EH (cell line): Measurements from ENCODE around the gene GET4.
"Not testable (repeated sequence)": the region's sequence is repeated elsewhere in the genome, so short reads cannot be mapped to it uniquely, and the experiment has no call there.

Source experiments
- DNase-seq: peaks from one replicate; pipeline ENCODE4 v3.0.0-alpha.2; 2015; ENCODE audit warnings: low read depth

The GET4 gene

GRCh38 chr7:930975-931758, 54.8 kb downstream of the GET4 start:
- DNase-seq = no peak

DNA sequence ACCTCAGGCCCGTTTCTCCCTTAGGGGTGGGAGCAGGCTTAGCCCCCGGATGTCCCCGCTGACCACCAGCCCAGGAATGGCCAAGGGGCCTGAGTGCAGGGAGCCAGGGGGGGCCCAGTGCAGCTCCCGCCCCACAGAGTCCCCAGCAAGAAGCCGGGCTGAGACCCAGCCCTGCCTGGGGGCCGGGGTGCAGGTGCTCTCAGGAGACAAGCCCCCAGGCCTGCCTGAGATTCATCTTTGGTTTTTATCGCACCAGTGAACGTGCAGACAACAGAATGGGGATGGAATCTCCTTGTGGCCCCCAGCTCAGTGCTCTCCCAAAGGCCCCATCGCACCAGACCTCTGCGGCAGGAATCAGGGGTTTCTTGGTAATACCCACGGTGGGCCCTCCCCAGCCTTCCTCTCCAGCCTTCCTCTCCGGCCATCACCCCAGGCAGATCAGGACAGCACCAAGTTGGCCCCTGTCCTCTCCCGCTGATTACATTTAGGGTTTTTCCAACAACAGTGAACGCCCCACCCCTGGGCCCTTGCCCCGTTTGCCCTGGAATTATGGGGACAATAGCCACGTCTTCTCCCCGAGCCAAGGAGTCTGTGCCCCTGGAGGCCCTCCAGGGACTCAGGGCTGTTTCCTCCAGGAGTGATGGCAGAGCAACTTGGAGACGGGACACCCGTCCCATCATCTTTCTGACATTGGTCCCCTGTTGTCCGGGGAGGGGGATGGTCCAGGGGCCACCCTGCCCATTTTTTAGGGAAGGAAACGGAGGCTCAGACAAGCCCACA, 55.7 kb downstream of the GET4 start:
- DNase-seq = no peak

DNA sequence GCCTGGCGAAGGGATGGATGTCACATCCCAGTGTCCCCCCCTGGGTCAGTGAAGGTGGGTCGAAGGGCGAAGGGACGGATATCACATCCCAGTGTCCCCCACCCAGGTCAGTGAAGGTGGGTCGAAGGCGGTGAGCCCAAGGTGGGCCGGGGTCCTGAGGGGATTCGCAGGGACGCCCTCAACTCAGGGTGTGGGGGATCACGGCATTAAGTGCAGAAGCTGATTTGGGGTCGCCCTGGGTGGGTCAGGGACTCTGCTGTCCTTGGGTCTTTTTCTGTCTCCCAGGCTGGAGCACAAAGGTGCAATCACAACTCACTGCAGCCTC, 56.3 kb downstream of the GET4 start:
- no peak for DNase-seq

DNA sequence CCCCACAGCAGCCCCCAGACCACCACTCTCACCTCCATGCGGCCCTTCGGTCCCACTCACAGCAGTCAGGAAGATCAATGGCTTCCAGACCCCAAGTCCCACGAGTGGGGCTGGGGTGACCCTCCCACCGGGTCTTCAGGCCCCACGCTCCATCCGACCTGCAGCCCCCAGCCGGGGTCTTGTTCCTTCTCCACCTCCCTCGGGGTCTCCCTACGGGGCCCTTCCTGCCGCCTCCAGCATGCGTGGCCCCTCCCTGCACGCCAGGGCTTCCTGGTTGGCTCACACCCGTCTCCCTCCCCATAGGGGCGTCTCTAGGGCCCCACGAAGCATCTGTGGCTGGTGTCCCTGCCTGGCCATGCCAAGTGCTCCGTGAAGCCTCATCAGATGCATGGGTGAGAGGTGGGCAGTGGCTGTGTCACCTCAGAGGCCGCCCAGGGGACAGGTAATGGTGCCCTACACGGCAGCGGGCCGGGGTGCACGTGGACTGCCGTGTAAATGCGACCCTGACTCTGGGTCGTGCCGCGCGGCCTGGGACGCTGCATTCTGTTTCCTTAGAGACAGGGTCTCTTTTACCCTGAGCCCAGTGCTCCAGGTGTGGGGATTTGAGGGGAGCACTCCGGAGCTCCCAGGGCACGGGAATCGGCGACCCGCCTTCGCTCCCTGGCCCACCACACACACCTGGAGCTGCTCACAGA, 58.3 kb downstream of the GET4 start:
- DNase-seq = no peak

- no peak for DNase-seq
Observed at GRCh38 chr7:935164-935873, 59.0 kb downstream of the GET4 start.

DNA sequence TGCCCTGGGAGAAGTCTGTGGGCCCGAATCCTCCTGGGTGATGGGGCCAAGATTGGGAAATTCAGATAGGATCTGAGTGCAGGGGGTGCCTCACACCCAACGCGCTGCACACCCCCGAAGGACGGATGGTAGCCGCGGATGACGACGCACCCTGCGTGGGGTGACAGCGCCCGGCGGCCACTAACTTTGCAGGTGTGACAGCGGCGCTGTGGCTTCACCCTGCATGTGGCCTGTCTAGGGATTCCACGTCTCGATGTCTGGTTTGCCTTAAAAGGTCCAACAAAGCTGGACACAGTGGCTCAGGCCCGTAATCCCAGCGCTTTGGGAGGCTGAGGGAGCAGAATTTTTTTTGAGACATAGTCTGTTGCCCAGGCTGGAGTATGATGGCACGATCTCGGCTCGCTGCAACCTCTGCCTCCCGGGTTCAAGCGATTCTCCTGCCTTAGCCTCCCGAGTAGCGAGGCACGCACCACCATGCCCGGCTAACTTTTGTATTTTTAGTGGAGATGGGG, 59.6 kb downstream of the GET4 start:
- DNase-seq = no peak

- DNase-seq = peak; percentile 51
Observed at GRCh38 chr7:936386-937054, 60.2 kb downstream of the GET4 start.

- no peak for DNase-seq
Observed at GRCh38 chr7:937856-938484, 61.6 kb downstream of the GET4 start.

GRCh38 chr7:938546-939185, 62.3 kb downstream of the GET4 start:
- DNase-seq = no peak

DNA sequence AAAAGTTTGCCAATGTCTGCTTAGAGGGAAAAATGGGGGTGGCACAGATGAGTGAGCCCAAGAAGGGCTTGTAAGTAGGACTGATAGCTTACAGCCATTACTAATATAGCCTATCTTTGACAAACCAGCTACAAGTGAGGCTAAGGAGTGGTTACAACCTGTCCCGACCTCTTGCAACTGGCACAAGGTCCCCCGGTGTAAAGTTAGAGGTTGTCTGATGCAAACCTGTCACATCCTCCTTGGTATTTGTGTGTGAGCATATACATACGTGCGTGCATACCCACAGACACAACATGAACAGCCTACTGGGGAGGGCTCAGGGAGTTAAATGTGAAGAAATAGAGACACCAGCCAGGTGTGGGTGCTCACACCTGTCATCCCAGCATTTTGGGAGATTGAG, 63.5 kb downstream of the GET4 start:
- no peak for DNase-seq

DNA sequence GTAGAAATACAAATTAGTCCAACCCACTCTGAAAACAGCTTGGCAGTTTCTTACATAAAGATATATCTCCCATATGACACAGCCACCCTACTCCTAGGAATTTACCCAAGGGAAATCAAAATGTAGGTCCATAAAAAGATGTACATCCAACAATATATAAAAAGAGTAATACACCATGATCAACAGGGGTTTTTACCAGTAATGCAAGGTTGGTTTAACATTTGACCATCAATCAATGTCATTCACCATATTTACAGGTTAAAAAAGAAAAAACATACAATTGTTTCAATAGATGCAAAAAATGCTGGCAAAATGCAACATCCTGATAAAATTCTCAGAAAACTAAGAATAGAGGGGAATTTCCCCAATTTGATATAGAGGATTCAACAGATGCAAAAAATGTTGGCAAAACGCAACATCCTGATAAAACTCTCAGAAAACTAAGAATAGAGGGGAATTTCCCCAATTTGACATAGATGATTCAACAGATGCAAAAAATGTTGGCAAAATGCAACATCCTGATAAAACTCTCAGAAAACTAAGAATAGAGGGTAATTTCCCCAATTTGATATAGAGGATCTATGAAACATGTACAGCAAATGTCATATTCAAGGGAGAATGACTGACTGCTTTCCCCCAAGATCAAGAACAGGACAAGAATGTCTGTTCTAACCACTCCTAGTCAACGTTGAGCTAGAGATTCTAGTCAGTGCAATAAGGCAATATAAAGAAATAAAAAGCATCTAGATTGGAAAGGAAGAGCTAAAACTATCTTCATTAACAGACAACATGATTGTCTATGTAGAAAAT, 64.5 kb downstream of the GET4 start:
- no peak for DNase-seq

GRCh38 chr7:943793-944192, 67.4 kb downstream of the GET4 start:
- DNase-seq = not testable (repeated sequence)

DNA sequence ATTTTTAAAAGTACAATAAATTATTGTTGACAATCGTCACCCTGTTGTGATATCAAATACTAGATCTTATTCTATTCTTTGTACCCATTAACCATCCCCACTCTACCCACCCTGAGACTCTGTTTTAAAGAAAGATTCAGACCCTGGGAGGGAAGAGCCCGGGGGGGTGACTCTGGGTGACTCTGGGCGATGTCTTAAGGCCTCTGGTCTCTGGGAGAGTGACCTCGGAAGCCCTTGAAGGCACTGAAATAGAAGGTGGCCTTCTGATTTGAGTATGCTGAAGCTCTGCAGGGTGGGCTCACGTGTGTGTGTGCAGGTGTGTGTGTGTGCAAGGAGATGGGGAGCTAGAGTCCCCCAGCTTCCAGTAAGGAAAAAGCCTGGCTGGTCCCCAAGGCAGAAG, 68.4 kb downstream of the GET4 start:
- no peak for DNase-seq

- DNase-seq = no peak
Observed at GRCh38 chr7:945147-945555, 68.8 kb downstream of the GET4 start.

- no peak for DNase-seq
Observed at GRCh38 chr7:945556-946255, 69.4 kb downstream of the GET4 start.
